HG03108 (cell line): ENCODE results near the gene PROKR1.
"Not testable (repeated sequence)": the region's sequence is repeated elsewhere in the genome, so short reads cannot be mapped to it uniquely, and the experiment has no call there.

Source experiments
- ATAC-seq: cut with Tn5 transposase; IDR thresholded peaks from one replicate; pipeline ENCODE4 v1.9.1; 2021; ENCODE audit warnings: moderate library complexity; ENCODE audit not compliant: unreplicated experiment

PROKR1 gene

GRCh38 chr2:68653538-68653982 is 10.2 kb downstream of the PROKR1 start:
- ATAC-seq, result peak; percentile 85

- no peak for ATAC-seq
Observed at GRCh38 chr2:68658266-68658665, 14.9 kb downstream of the PROKR1 start.

GRCh38 chr2:68659081-68659480 is 15.7 kb downstream of the PROKR1 start:
- no peak for ATAC-seq

- ATAC-seq, result no peak
Observed at GRCh38 chr2:68660658-68661057, 17.3 kb downstream of the PROKR1 start.

GRCh38 chr2:68662466-68662865 is 19.1 kb downstream of the PROKR1 start:
- ATAC-seq, result no peak

- no peak for ATAC-seq
Observed at GRCh38 chr2:68663371-68664156, 20.2 kb downstream of the PROKR1 start.

GRCh38 chr2:68667371-68667770 is 24.0 kb downstream of the PROKR1 start:
- no peak for ATAC-seq

- no peak for ATAC-seq
Observed at GRCh38 chr2:68669651-68670050, 26.3 kb downstream of the PROKR1 start.

- no peak for ATAC-seq
Observed at GRCh38 chr2:68671961-68672360, 28.6 kb downstream of the PROKR1 start.

- no peak for ATAC-seq
Observed at GRCh38 chr2:68673631-68674030, 30.3 kb downstream of the PROKR1 start.

- ATAC-seq, result no peak
Observed at GRCh38 chr2:68675470-68675869, 32.1 kb downstream of the PROKR1 start.

- ATAC-seq, result not testable (repeated sequence)
Observed at GRCh38 chr2:68677837-68678236, 34.5 kb downstream of the PROKR1 start.

GRCh38 chr2:68679166-68679916 is 36.0 kb downstream of the PROKR1 start:
- ATAC-seq, result not testable (repeated sequence)

GRCh38 chr2:68679917-68680267 is 36.5 kb downstream of the PROKR1 start:
- ATAC-seq, result not testable (repeated sequence)

- no peak for ATAC-seq
Observed at GRCh38 chr2:68684197-68684596, 40.8 kb downstream of the PROKR1 start.

- no peak for ATAC-seq
Observed at GRCh38 chr2:68686178-68686577, 42.8 kb downstream of the PROKR1 start.

GRCh38 chr2:68687018-68687417 is 43.6 kb downstream of the PROKR1 start:
- no peak for ATAC-seq

GRCh38 chr2:68689553-68690537 is 46.5 kb downstream of the PROKR1 start:
- ATAC-seq, result peak; percentile 90

- no peak for ATAC-seq
Observed at GRCh38 chr2:68690851-68691250, 47.5 kb downstream of the PROKR1 start.

- no peak for ATAC-seq
Observed at GRCh38 chr2:68692511-68692910, 49.1 kb downstream of the PROKR1 start.

GRCh38 chr2:68693951-68694350 is 50.6 kb downstream of the PROKR1 start:
- ATAC-seq, result no peak
